HCT116 (cell line): ENCODE data around the gene STIMATE. TPM values are rescaled to one million over a fixed set of nuclear protein-coding genes. Genes with fewer than 3 reads are reported as not detected.

Experiments
- ATAC-seq: fragments of 200-7000 bp; cut with Tn5 transposase; 2 replicates; pipeline ENCODE4 v1.9.1; 2020; ENCODE audit warnings: mild to moderate bottlenecking, moderate library complexity
- BruUV-seq: library from RNA; stranded (reverse); fragments of 400-500 nt; replicated peaks from 2 replicates; lab custom pipeline; 2021; lab: Mats Ljungman, UMichigan
- CTCF ChIA-PET: fragments of 300-600 bp; sonication (Branson Sonifier 250); formaldehyde crosslinking; loops from one replicate; lab custom pipeline; 2021; ENCODE audit warnings: antibody characterized with exemption; lab: Charles Lee
- POLR2A ChIA-PET: fragments of 300-600, 350-600 bp; sonication (Branson Sonifier 250); formaldehyde crosslinking; loops from one replicate; lab custom pipeline; 2021; ENCODE audit warnings: antibody characterized with exemption; lab: Charles Lee
- RAD21 ChIA-PET, 2 experiments: fragments of 300-600 bp; sonication (Branson Sonifier 250); formaldehyde crosslinking; loops; one replicate each; lab custom pipeline; 2023; ENCODE audit warnings: low total read pairs in 2 of 2; ENCODE audit not compliant: uncharacterized antibody in 2 of 2, unreplicated experiment in 2 of 2, low non-redundant PET in 1 of 2; lab: Charles Lee
- DNase-seq: peaks from one replicate; pipeline ENCODE4 v3.0.0-alpha.2; 2010; ENCODE audit warnings: low read depth, low spot score
- H2AFZ ChIP-seq: fragments of 200-600 bp; shearing (Covaris generic), sonication (generic); 2 replicates; pipeline ENCODE4 v1.6.1; 2017; ENCODE audit warnings: low read depth, mixed run types, mixed read lengths, antibody characterized with exemption, low read length; ENCODE audit not compliant: poor library complexity, severe bottlenecking
- H3K27ac ChIP-seq: 2 replicates; pipeline ENCODE4 v1.5.1; 2012; ENCODE audit warnings: low read depth, low read length
- H3K27me3 ChIP-seq: fragments of 200-600 bp; sonication (generic); 2 replicates; pipeline ENCODE4 v1.6.1; 2016; ENCODE audit warnings: mixed run types, low read length, mixed read lengths; ENCODE audit not compliant: insufficient read depth
- H3K36me3 ChIP-seq, 2 experiments: fragments of 200-500 bp in 1 of 2; fragments of 200-600 bp in 1 of 2; sonication (Bioruptor generic) in 1 of 2; sonication (generic) in 1 of 2; 2 replicates each; pipeline versions ENCODE4 v1.5.1 to v1.6.1; 2014 to 2016; ENCODE audit warnings: low read length in 2 of 2, inconsistent platforms in 1 of 2, mixed read lengths in 1 of 2, mixed run types in 1 of 2; ENCODE audit not compliant: insufficient read depth in 2 of 2, control insufficient read depth in 1 of 2
- H3K4me1 ChIP-seq, 2 experiments: fragments of 200-600 bp in 1 of 2; sonication (generic) in 1 of 2; 2 replicates each; pipeline versions ENCODE4 v1.5.1 to v1.6.1; 2012 to 2017; ENCODE audit warnings: low read length in 2 of 2, inconsistent platforms in 1 of 2, mild to moderate bottlenecking in 1 of 2, mixed read lengths in 1 of 2, mixed run types in 1 of 2, moderate library complexity in 1 of 2; ENCODE audit not compliant: insufficient read depth in 2 of 2, control insufficient read depth in 1 of 2
- H3K4me2 ChIP-seq: fragments of 200-600 bp; sonication (generic); 2 replicates; pipeline ENCODE4 v1.6.1; 2017; ENCODE audit warnings: mixed run types, low read length, mixed read lengths
- H3K4me3 ChIP-seq, 2 experiments: fragments of 200-600 bp in 1 of 2; sonication (generic) in 1 of 2; replicated peaks in 1 of 2; 2 replicates each; pipeline ENCODE4 v1.5.1; 2011 to 2016; ENCODE audit warnings: low read length in 2 of 2, control low read depth in 1 of 2, low read depth in 1 of 2, mild to moderate bottlenecking in 1 of 2, mixed read lengths in 1 of 2, mixed run types in 1 of 2
- H3K79me2 ChIP-seq: fragments of 200-600 bp; sonication (generic); 2 replicates; pipeline ENCODE4 v1.6.1; 2017; ENCODE audit warnings: mild to moderate bottlenecking, mixed run types, low read length, moderate library complexity, mixed read lengths; ENCODE audit not compliant: insufficient read depth
- H3K9ac ChIP-seq: fragments of 200-600 bp; sonication (generic); 2 replicates; pipeline ENCODE4 v1.6.1; 2016; ENCODE audit warnings: low read length, mixed read lengths
- H3K9me2 ChIP-seq: fragments of 200-600 bp; sonication (generic), shearing (Covaris generic); 2 replicates; pipeline ENCODE4 v1.6.1; 2017; ENCODE audit warnings: mixed run types, mild to moderate bottlenecking, moderate library complexity; ENCODE audit not compliant: insufficient read depth
- H3K9me3 ChIP-seq, 2 experiments: fragments of 200-500 bp in 1 of 2; fragments of 200-600 bp in 1 of 2; sonication (Bioruptor generic) in 1 of 2; sonication (generic) in 1 of 2; 2 replicates each; pipeline ENCODE4 v1.6.1; 2014 to 2017; ENCODE audit warnings: low read length in 2 of 2, mixed read lengths in 2 of 2, inconsistent platforms in 1 of 2, low read depth in 1 of 2, mild to moderate bottlenecking in 1 of 2, mixed run types in 1 of 2, moderate library complexity in 1 of 2; ENCODE audit not compliant: control insufficient read depth in 1 of 2, insufficient read depth in 1 of 2
- H4K20me1 ChIP-seq: fragments of 200-600 bp; sonication (generic), shearing (Covaris generic); 2 replicates; pipeline ENCODE4 v1.6.1; 2017; ENCODE audit warnings: mixed run types, mild to moderate bottlenecking, moderate library complexity; ENCODE audit not compliant: insufficient read depth
- CBX3 ChIP-seq: IDR thresholded peaks from 2 replicates; pipeline ENCODE4 v1.6.1; 2012; ENCODE audit warnings: low read depth
- CEBPB ChIP-seq: IDR thresholded peaks from 2 replicates; pipeline ENCODE4 v1.6.1; 2012; ENCODE audit warnings: low read depth
- EGR1 ChIP-seq: IDR thresholded peaks from 2 replicates; pipeline ENCODE4 v1.6.1; 2012; ENCODE audit warnings: low read depth
- ELF1 ChIP-seq: IDR thresholded peaks from 2 replicates; pipeline ENCODE4 v1.6.1; 2012; ENCODE audit warnings: low read depth, borderline replicate concordance
- EZH2 ChIP-seq: fragments of 200-600 bp; sonication (generic); IDR thresholded peaks from 2 replicates; pipeline ENCODE4 v1.6.1; 2017; ENCODE audit warnings: antibody characterized with exemption, mixed run types
- FOSL1 ChIP-seq: IDR thresholded peaks from 2 replicates; pipeline ENCODE4 v1.6.1; 2012; ENCODE audit warnings: low read depth
- JUND ChIP-seq: IDR thresholded peaks from 2 replicates; pipeline ENCODE4 v1.6.1; 2012
- POLR2A ChIP-seq: IDR thresholded peaks from 2 replicates; pipeline ENCODE4 v1.7.0; 2011; ENCODE audit warnings: borderline replicate concordance; ENCODE audit not compliant: insufficient read depth, insufficient read length; ENCODE audit errors: extremely low read depth
- POLR2AphosphoS5 ChIP-seq: IDR thresholded peaks from 2 replicates; pipeline ENCODE4 v1.6.1; 2011; ENCODE audit warnings: mild to moderate bottlenecking, low read depth, low read length, moderate library complexity
- RAD21 ChIP-seq: IDR thresholded peaks from 2 replicates; pipeline ENCODE4 v1.6.1; 2012; ENCODE audit warnings: low read depth, mild to moderate bottlenecking
- SIN3A ChIP-seq: IDR thresholded peaks from 2 replicates; pipeline ENCODE4 v1.6.1; 2012; ENCODE audit warnings: low read depth
- SRF ChIP-seq: IDR thresholded peaks from 2 replicates; pipeline ENCODE4 v1.6.1; 2012; ENCODE audit warnings: low read depth
- TCF7L2 ChIP-seq: IDR thresholded peaks from 2 replicates; pipeline ENCODE4 v1.7.0; 2011; ENCODE audit warnings: borderline replicate concordance, inconsistent platforms; ENCODE audit not compliant: insufficient read depth, insufficient read length; ENCODE audit errors: extremely low read depth
- YY1 ChIP-seq: IDR thresholded peaks from 2 replicates; pipeline ENCODE4 v1.6.1; 2011; ENCODE audit warnings: low read length, low read depth, moderate library complexity, mild to moderate bottlenecking; ENCODE audit not compliant: insufficient replicate concordance; ENCODE audit errors: extremely low read depth
- ZFX ChIP-seq: fragments of 450-650 bp; IDR thresholded peaks from 2 replicates; pipeline ENCODE4 v1.6.1; 2017
- ZNF274 ChIP-seq: fragments of 200-500 bp; sonication (Bioruptor generic); IDR thresholded peaks from 2 replicates; pipeline ENCODE4 v1.6.1; 2014; ENCODE audit warnings: mild to moderate bottlenecking, low read depth, low read length, inconsistent platforms
- intact Hi-C: fragments of 100-400 bp; cut with micrococcal nuclease; formaldehyde crosslinking; loops from 2 replicates; pipeline ENCODE4 v1.10.0; 2022
- total RNA-seq: library from RNA; stranded (reverse); gene quantifications from one replicate; pipeline ENCODE4 v1.2.1, GENCODE V29; 2021; ENCODE audit not compliant: unreplicated experiment
- TF ChIP-seq, protein P1 (sequence below), 3 experiments: fragments of 200-600 bp in 1 of 3; sonication (generic) in 1 of 3; IDR thresholded peaks in 2 of 3; conservative IDR thresholded peaks in 1 of 3; 2 replicates each; pipeline ENCODE4 v1.5.1; 2012 to 2017; ENCODE audit warnings: low read depth in 2 of 3, low read length in 2 of 3, antibody characterized with exemption in 1 of 3, borderline replicate concordance in 1 of 3, control low read depth in 1 of 3, mild to moderate bottlenecking in 1 of 3, mixed read lengths in 1 of 3, mixed run types in 1 of 3, moderate library complexity in 1 of 3; ENCODE audit not compliant: insufficient read depth in 1 of 3
- TF ChIP-seq, protein P2 (sequence below): IDR thresholded peaks from 2 replicates; pipeline ENCODE4 v1.6.1; 2012; ENCODE audit warnings: low read depth
- TF ChIP-seq, protein P3 (sequence below): IDR thresholded peaks from 2 replicates; pipeline ENCODE4 v1.6.1; 2011; ENCODE audit warnings: mild to moderate bottlenecking, low read length, moderate library complexity; ENCODE audit not compliant: insufficient replicate concordance; ENCODE audit errors: extremely low read depth
- TF ChIP-seq, protein P4 (sequence below): IDR thresholded peaks from 2 replicates; pipeline ENCODE4 v1.6.1; 2012

The STIMATE gene
- total RNA-seq, 1 experiment from 2014 or later, result 20.2 TPM

DNA sequence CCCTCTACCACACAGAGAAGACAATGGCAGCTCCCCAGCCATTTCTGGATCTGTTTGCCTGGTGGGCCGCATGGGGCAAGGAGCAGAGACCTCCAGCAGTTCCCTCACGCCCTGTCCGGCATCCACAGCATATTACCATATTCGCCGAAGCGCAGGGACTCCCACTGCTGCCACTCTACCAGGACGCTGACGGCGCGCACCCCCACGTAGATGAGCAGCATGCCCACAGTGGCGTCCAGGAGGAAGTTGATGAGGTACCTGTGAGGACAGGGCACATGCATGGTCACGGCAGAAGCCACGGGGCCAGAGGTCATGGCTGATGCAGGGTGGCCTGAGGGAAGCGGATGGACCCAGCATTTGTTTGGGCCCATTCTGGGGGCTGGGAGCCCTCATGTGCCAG is 47.7 kb downstream of the STIMATE start:
- H2AFZ ChIP-seq, result no peak overlapping the region
- H3K4me1 ChIP-seq, result no peaks in the 10 kb centered on the region
- RAD21 ChIA-PET, result no interaction called here
- no peak overlapping the region for H3K9ac ChIP-seq
- no peaks in the 10 kb centered on the region for H3K79me2 ChIP-seq
- no peak overlapping the region for H3K4me3 ChIP-seq
- H3K4me2 ChIP-seq, result no peak overlapping the region
- H3K27ac ChIP-seq, result no peak overlapping the region
- H3K9me3 ChIP-seq, result no peaks in the 10 kb centered on the region
- POLR2A ChIA-PET, result no interaction called here
- TF ChIP-seq ZFX (no peak), POLR2A (no peak), SIN3A (no peak), CBX3 (no peak), TCF7L2 (no peak), ELF1 (no peak), EGR1 (no peak), SRF (no peak), JUND (no peak), POLR2AphosphoS5 (no peak), YY1 (no peak), RAD21 (no peak), CEBPB (no peak), ZNF274 (no peak), EZH2 (no peak), FOSL1 (no peak)
- TF ChIP-seq, protein P1, sequence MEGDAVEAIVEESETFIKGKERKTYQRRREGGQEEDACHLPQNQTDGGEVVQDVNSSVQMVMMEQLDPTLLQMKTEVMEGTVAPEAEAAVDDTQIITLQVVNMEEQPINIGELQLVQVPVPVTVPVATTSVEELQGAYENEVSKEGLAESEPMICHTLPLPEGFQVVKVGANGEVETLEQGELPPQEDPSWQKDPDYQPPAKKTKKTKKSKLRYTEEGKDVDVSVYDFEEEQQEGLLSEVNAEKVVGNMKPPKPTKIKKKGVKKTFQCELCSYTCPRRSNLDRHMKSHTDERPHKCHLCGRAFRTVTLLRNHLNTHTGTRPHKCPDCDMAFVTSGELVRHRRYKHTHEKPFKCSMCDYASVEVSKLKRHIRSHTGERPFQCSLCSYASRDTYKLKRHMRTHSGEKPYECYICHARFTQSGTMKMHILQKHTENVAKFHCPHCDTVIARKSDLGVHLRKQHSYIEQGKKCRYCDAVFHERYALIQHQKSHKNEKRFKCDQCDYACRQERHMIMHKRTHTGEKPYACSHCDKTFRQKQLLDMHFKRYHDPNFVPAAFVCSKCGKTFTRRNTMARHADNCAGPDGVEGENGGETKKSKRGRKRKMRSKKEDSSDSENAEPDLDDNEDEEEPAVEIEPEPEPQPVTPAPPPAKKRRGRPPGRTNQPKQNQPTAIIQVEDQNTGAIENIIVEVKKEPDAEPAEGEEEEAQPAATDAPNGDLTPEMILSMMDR (IDR thresholded peaks at IDR 0.05 in 2 of 3, conservative IDR thresholded peaks at IDR 0.05 in 1 of 3; ENCODE audit: borderline replicate concordance in 1 of 3, insufficient read depth in 1 of 3, low read depth in 2 of 3, low read length in 2 of 3), result no peak
- TF ChIP-seq, protein P2, sequence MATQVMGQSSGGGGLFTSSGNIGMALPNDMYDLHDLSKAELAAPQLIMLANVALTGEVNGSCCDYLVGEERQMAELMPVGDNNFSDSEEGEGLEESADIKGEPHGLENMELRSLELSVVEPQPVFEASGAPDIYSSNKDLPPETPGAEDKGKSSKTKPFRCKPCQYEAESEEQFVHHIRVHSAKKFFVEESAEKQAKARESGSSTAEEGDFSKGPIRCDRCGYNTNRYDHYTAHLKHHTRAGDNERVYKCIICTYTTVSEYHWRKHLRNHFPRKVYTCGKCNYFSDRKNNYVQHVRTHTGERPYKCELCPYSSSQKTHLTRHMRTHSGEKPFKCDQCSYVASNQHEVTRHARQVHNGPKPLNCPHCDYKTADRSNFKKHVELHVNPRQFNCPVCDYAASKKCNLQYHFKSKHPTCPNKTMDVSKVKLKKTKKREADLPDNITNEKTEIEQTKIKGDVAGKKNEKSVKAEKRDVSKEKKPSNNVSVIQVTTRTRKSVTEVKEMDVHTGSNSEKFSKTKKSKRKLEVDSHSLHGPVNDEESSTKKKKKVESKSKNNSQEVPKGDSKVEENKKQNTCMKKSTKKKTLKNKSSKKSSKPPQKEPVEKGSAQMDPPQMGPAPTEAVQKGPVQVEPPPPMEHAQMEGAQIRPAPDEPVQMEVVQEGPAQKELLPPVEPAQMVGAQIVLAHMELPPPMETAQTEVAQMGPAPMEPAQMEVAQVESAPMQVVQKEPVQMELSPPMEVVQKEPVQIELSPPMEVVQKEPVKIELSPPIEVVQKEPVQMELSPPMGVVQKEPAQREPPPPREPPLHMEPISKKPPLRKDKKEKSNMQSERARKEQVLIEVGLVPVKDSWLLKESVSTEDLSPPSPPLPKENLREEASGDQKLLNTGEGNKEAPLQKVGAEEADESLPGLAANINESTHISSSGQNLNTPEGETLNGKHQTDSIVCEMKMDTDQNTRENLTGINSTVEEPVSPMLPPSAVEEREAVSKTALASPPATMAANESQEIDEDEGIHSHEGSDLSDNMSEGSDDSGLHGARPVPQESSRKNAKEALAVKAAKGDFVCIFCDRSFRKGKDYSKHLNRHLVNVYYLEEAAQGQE, result no peak
- TF ChIP-seq, protein P3, sequence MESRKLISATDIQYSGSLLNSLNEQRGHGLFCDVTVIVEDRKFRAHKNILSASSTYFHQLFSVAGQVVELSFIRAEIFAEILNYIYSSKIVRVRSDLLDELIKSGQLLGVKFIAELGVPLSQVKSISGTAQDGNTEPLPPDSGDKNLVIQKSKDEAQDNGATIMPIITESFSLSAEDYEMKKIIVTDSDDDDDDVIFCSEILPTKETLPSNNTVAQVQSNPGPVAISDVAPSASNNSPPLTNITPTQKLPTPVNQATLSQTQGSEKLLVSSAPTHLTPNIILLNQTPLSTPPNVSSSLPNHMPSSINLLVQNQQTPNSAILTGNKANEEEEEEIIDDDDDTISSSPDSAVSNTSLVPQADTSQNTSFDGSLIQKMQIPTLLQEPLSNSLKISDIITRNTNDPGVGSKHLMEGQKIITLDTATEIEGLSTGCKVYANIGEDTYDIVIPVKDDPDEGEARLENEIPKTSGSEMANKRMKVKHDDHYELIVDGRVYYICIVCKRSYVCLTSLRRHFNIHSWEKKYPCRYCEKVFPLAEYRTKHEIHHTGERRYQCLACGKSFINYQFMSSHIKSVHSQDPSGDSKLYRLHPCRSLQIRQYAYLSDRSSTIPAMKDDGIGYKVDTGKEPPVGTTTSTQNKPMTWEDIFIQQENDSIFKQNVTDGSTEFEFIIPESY, result no peak
- TF ChIP-seq, protein P4, sequence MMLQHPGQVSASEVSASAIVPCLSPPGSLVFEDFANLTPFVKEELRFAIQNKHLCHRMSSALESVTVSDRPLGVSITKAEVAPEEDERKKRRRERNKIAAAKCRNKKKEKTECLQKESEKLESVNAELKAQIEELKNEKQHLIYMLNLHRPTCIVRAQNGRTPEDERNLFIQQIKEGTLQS, result no peak
- TF ChIP-seq, all 23 proteins: peak for 0
- Histone ChIP-seq H3K27me3 (no peaks in the 10 kb centered on the region), H3K36me3 (peaks cover 0 to 4% of the 10 kb centered on the region in 2 experiments; a peak in 1 of 4 replicates), H3K9me2 (no peaks in the 10 kb centered on the region), H4K20me1 (no peaks in the 10 kb centered on the region)
- ATAC-seq (no peak), DNase-seq (no peak)
- CTCF ChIA-PET, result no interaction called here
- no TSS peak for BruUV-seq
- intact Hi-C loops, result loop anchor here (5.0 kb wide), 1 partner anchor 348 kb away; no protein-coding TSS in a partner anchor
